HAP-1 (cell line): ENCODE results near the gene MOV10.
"Not testable (repeated sequence)": the region's sequence is repeated elsewhere in the genome, so short reads cannot be mapped to it uniquely, and the experiment has no call there.

ENCODE experiments used
- DNase-seq, 2 experiments: peaks; one replicate each; pipeline ENCODE4 v3.0.0-alpha.2; 2016 to 2020; ENCODE audit warnings: low spot score in 2 of 2
- H3K27me3 ChIP-seq: fragments of 250-450 bp; sonication (Bioruptor Pico); 2 replicates; pipeline ENCODE4 v1.5.1; 2020; ENCODE audit warnings: low read depth, mild to moderate bottlenecking, moderate library complexity
- H3K36me3 ChIP-seq: fragments of 250-450 bp; sonication (Bioruptor Pico); replicated peaks from 2 replicates; pipeline ENCODE4 v1.5.1; 2020; ENCODE audit warnings: mild to moderate bottlenecking
- H3K4me1 ChIP-seq: fragments of 250-450 bp; sonication (Bioruptor Pico); 2 replicates; pipeline ENCODE4 v1.5.1; 2020; ENCODE audit warnings: mild to moderate bottlenecking
- H3K4me3 ChIP-seq: fragments of 250-450 bp; sonication (Bioruptor Pico); 2 replicates; pipeline ENCODE4 v1.5.1; 2020; ENCODE audit warnings: mild to moderate bottlenecking, moderate library complexity
- H3K9me3 ChIP-seq: fragments of 250-450 bp; sonication (Bioruptor Pico); 2 replicates; pipeline ENCODE4 v1.5.1; 2020; ENCODE audit warnings: mild to moderate bottlenecking, moderate library complexity
- in situ Hi-C: fragments of 300-500 bp; cut with MboI; formaldehyde crosslinking; loops from 3 replicates; pipeline ENCODE4 v1.14.3; 2020; ENCODE audit warnings: low sequenced_read_pairs, inconsistent platforms, mixed read lengths

Gene MOV10

DNA sequence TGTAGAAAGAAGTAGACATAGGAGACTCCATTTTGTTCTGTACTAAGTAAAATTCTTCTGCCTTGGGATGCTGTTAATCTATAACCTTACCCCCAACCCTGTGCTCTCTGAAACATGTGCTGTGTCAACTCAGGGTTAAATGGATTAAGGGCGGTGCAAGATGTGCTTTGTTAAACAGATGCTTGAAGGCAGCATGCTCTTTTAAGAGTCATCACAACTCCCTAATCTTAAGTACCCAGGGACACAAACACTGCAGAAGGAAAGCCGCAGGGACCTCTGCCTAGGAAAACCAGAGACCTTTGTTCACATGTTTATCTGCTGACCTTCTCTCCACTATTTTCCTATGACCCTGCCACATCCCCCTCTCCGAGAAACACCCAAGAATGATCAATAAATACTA is 54.6 kb downstream of the MOV10 start:
- H3K4me3 ChIP-seq, H3K4me1 ChIP-seq, H3K36me3 ChIP-seq, in situ Hi-C loops, H3K9me3 ChIP-seq, H3K27me3 ChIP-seq, DNase-seq: not testable (repeated sequence)

DNA sequence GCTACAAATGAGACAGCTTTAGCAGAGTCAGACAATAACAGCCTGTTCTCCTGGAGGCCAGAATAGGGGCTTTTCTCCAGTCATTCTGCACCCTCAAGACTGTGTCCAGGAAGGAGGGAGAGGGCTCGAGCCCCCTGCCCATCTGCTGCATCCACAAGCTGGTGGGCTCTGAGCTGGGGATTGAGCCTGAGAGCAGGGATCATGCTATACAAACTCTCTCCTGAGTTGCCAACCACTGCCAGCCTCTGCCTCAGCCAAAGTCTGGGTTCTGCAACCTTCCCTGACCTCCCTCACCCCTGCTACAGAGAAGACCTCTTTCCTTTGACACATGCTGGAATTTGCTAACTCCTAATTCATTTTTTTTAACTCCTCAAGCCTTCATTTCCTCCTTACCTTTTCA is 55.5 kb downstream of the MOV10 start:
- Histone ChIP-seq H3K9me3 (no peaks in the 10 kb centered on the region), H3K4me1 (no peaks in the 10 kb centered on the region), H3K36me3 (no peaks in the 10 kb centered on the region), H3K27me3 (peaks cover 9% of the 10 kb centered on the region; the same call in 1 of the 2 replicates), H3K4me3 (no peak overlapping the region)
- DNase-seq = no peak
- in situ Hi-C loops = loop anchor here (10.0 kb wide), 1 partner anchor 325 kb away; no protein-coding TSS in a partner anchor

DNA sequence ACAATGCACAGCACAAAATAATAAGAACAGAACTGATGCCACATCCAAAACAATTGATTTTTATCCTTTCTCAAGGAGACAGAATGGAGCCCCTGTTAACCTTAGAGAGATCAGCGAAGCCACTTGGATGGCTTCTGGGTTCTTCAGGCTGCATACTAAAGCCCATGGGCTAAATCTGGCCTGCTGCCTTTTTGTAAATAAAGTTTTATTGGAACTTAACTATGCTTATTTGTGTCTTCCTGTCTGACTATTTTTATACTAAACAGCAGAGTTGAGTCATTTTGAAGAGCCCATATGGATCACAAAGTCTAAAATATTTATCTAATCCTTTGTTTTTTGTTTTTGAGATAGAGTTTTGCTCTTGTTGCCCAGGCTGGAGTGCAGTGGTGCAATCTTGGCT is 57.0 kb downstream of the MOV10 start:
- in situ Hi-C loops = loop anchor here (10.0 kb wide), 1 partner anchor 323 kb away; no protein-coding TSS in a partner anchor
- DNase-seq = no peak
- no peaks in the 10 kb centered on the region for H3K36me3 ChIP-seq
- no peaks in the 10 kb centered on the region for H3K4me1 ChIP-seq
- no peaks in the 10 kb centered on the region for H3K9me3 ChIP-seq
- H3K4me3 ChIP-seq = no peak overlapping the region
- H3K27me3 ChIP-seq = peaks cover 9% of the 10 kb centered on the region; the same call in 1 of the 2 replicates

DNA sequence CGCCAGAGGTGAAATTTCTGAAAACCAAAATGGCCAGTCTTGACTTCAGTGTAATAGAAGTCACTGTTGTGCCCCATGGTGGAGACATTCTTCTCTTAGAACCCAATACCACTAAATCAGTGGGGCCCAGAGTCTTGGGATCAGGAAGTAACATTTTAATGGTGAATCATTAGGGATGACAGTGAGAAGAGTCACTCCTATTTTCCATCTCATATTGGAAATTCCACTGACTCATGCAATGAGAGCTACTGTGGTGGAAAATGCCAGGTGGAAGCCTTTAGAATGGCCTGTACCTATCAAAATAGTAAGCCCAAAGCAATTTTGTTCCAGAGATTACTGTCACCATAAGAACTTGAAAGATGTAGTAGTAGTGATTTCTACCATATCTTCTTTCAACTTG is 61.3 kb downstream of the MOV10 start:
- no peak overlapping the region for H3K4me3 ChIP-seq
- DNase-seq = no peak
- H3K9me3 ChIP-seq = no peaks in the 10 kb centered on the region
- H3K4me1 ChIP-seq = no peaks in the 10 kb centered on the region
- in situ Hi-C loops = loop anchor here (10.0 kb wide), 1 partner anchor 319 kb away; no protein-coding TSS in a partner anchor
- no peaks in the 10 kb centered on the region for H3K36me3 ChIP-seq
- H3K27me3 ChIP-seq = peaks cover 13% of the 10 kb centered on the region

DNA sequence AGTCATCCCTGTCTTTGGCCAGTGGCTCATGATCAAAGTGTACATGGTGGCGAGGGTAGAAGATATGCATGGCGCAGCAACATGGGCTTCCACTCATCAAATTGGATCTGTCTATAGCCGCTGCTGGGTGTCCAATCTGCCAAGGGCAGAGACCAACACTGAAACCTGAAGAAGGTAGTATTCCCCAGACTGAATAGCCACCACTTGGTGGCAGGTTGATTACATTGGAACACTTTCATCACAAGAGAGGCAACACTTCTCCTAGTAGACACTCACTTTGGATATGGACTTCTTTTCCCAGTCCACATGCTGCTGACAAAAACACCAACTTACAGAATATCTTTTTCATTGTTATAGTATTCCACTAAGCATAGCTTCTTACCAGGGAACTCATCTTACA is 63.1 kb downstream of the MOV10 start:
- Histone ChIP-seq H3K9me3 (no peaks in the 10 kb centered on the region), H3K36me3 (no peaks in the 10 kb centered on the region), H3K27me3 (peaks cover 13% of the 10 kb centered on the region), H3K4me1 (no peaks in the 10 kb centered on the region), H3K4me3 (no peak overlapping the region)
- no peak for DNase-seq
- in situ Hi-C loops = loop anchor here (10.0 kb wide), 1 partner anchor 317 kb away; no protein-coding TSS in a partner anchor

DNA sequence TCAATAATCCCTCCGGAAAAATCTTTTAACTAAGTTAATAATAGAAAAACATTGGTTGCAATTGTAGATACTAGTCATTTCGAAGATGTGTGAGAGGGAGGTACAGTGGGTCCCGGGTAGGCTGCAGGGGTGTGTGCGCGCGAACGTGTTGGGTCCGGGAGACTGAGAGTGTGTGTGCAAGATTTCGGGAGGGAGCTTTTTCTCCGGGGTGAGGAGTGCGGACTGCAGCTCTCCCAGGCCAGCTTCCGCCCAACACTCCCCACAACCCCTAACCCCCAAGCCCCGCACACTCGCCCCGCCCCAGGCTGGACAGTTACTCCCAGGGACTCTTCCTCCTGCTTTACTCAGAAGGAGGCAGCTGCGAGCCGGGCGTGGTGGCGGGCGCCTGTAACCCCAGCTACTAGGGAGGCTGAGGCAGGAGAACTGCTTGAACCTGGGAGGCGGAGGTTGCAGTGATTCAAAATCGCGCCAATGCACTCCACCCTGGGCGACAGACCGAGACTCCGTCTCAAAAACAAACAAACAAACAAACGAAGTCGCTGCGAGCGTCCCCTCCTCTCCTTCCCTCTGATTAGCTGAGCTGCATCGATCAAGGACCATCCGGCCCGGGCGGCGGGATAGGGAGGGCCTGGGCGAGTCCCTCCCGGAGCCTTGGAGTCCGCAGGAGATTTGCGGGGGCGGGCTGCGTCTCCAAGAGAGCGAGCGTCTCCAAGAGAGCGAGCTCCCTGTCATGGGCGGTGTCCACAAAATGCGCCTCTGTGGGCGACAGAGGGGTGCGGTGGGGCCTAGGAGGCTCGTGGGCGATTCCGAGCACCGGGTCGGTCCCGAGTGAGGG is 68.9 kb downstream of the MOV10 start:
- in situ Hi-C loops = no loop called here
- DNase-seq = no peak
- Histone ChIP-seq H3K27me3 (no peaks in the 10 kb centered on the region), H3K9me3 (no peaks in the 10 kb centered on the region; the same call in 1 of the 2 replicates), H3K4me1 (no peaks in the 10 kb centered on the region), H3K36me3 (no peaks in the 10 kb centered on the region), H3K4me3 (no peak overlapping the region)

DNA sequence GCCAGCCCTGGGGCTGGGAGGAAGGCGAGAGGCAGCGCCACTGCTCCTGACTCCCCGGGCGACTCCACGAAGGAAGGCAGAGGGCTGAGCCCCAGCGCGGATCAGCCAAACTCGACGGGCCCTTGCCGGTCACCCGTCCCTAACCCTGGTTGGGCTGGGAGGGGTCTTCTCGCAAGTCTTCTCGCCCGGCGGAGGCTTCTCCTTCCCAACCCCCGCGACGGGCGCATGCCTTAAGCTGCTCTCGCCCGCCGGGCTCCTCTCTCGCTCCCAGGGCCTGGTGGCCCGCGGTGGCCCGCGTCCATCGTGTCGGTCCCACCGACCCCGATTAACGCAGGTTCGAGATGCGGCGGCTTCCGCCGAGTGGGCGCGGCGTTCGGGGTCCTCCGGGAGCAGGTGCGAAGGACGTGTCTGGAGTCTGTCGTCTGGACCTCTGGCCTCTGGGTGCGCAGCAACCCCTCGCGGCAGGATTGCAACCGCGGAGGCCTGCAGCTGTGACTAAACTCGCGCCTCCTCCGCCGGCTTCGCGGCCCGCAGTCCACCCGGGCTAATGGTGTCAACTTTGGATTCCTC is 69.6 kb downstream of the MOV10 start:
- H3K27me3 ChIP-seq = no peaks in the 10 kb centered on the region
- DNase-seq = no peak
- H3K4me3 ChIP-seq = no peak overlapping the region
- H3K4me1 ChIP-seq = no peaks in the 10 kb centered on the region
- no peaks in the 10 kb centered on the region; the same call in 1 of the 2 replicates for H3K9me3 ChIP-seq
- H3K36me3 ChIP-seq = no peaks in the 10 kb centered on the region
- in situ Hi-C loops = no loop called here

DNA sequence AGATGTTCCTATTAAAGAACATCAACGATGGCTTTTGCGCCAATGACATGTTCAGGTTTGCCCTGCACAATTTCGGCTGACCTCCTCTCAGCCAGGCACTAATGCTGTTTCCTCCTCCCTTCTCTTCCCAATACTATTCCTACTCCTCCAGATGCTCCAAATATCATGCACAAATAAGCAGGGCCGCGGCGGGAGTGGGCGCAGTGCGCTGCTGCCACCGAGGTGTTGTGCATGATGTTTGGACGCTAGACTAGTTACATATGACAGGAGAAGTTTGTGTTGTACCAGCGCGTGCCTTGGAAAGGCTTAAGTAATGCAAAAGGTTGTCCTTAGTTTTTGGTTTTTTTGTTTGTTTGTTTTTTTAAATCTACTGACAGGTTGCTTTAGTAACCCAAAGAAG is 73.9 kb downstream of the MOV10 start:
- Histone ChIP-seq H3K36me3 (no peaks in the 10 kb centered on the region), H3K4me1 (no peaks in the 10 kb centered on the region), H3K27me3 (no peaks in the 10 kb centered on the region), H3K9me3 (no peaks in the 10 kb centered on the region; the same call in 1 of the 2 replicates), H3K4me3 (no peak overlapping the region)
- DNase-seq = no peak
- in situ Hi-C loops = no loop called here
